PFSK-1 (cell line): ENCODE results near the gene PGLYRP2.

Experiments used
- FOXP2 ChIP-seq: optimal IDR thresholded peaks from 2 replicates; pipeline ENCODE3; 2011; ENCODE audit warnings: borderline replicate concordance, control low read depth, inconsistent platforms; ENCODE audit not compliant: insufficient read depth; ENCODE audit errors: extremely low read length, extremely low read depth
- POLR2AphosphoS5 ChIP-seq: IDR thresholded peaks from 2 replicates; pipeline ENCODE4 v1.6.1; 2012; ENCODE audit warnings: low read depth, mild to moderate bottlenecking, control low read depth, low read length, moderate library complexity
- TAF1 ChIP-seq: IDR thresholded peaks from 2 replicates; pipeline ENCODE4 v1.6.1; 2012; ENCODE audit warnings: low read length, control low read depth, borderline replicate concordance; ENCODE audit not compliant: insufficient read depth
- TF ChIP-seq, protein P1 (sequence below), 2 experiments: IDR thresholded peaks; 2 replicates each; pipeline versions ENCODE4 v1.6.1 to v1.8.0; 2011 to 2012; ENCODE audit warnings: low read depth in 2 of 2, low read length in 2 of 2, control low read depth in 1 of 2, inconsistent platforms in 1 of 2, mild to moderate bottlenecking in 1 of 2, moderate library complexity in 1 of 2; ENCODE audit not compliant: insufficient read depth in 1 of 2

DNA sequence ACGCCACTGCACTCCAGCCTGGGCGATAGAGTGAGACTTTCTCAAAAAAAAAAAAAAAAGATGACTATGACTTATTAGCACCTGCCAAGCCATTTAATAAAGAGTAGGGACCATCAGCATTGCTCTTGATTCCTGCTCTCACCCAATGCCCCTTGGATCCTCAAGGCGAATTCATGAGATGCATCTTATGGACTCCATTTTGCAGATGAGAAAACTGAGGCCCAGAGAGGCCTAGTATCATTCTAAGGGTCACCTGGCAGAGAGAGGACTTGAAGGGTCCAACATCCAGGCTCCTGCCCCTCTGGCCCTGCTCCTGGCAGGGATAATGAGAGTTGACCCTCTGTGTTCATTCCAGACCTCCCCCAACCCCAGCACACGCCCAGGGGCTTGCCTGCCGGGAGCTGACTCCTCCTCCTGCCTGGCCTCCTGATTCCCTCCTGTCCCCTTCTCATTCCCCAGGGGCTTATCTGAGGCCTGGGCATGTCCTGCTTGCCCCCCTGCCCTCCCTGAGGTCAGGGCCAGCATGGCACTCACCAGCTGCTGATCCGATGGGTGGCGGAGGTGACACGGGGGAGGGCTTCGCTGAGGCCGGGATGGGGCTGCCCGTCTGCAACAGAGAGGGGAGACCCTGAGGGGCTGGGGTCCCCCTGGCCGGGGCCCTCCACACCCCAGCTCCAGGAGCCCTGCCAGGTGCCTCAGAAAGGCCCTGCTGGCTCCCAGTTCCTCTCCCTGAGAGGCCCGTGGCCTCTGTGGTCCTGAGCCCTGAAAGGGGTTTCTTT is 37.0 kb downstream of the PGLYRP2 start:
- TF ChIP-seq TAF1: no peak
- no peak for TF ChIP-seq POLR2AphosphoS5
- TF ChIP-seq, protein P1, sequence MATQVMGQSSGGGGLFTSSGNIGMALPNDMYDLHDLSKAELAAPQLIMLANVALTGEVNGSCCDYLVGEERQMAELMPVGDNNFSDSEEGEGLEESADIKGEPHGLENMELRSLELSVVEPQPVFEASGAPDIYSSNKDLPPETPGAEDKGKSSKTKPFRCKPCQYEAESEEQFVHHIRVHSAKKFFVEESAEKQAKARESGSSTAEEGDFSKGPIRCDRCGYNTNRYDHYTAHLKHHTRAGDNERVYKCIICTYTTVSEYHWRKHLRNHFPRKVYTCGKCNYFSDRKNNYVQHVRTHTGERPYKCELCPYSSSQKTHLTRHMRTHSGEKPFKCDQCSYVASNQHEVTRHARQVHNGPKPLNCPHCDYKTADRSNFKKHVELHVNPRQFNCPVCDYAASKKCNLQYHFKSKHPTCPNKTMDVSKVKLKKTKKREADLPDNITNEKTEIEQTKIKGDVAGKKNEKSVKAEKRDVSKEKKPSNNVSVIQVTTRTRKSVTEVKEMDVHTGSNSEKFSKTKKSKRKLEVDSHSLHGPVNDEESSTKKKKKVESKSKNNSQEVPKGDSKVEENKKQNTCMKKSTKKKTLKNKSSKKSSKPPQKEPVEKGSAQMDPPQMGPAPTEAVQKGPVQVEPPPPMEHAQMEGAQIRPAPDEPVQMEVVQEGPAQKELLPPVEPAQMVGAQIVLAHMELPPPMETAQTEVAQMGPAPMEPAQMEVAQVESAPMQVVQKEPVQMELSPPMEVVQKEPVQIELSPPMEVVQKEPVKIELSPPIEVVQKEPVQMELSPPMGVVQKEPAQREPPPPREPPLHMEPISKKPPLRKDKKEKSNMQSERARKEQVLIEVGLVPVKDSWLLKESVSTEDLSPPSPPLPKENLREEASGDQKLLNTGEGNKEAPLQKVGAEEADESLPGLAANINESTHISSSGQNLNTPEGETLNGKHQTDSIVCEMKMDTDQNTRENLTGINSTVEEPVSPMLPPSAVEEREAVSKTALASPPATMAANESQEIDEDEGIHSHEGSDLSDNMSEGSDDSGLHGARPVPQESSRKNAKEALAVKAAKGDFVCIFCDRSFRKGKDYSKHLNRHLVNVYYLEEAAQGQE (IDR thresholded peaks at IDR 0.05; ENCODE audit: insufficient read depth in 1 of 2, low read depth in 2 of 2, low read length in 2 of 2): no peak
- no peak for TF ChIP-seq FOXP2
